MM.1S (cell line): Measurements from ENCODE around the gene ADGRD1.

Source experiments
- CTCF ChIP-seq: fragments of 300-600 bp; sonication (generic); IDR thresholded peaks from 2 replicates; pipeline ENCODE4 v1.5.1; 2016; ENCODE audit warnings: antibody characterized with exemption, low read length, mixed read lengths
- EZH2 ChIP-seq: fragments of 300-600 bp; sonication (generic); optimal IDR thresholded peaks from 2 replicates; pipeline ENCODE3; 2017; ENCODE audit warnings: low read depth, mild to moderate bottlenecking, antibody characterized with exemption, low read length, mixed read lengths

GRCh38 chr12:131140069-131140435, 186.3 kb downstream of the ADGRD1 start:
- no peak for TF ChIP-seq CTCF
- TF ChIP-seq EZH2, result no peak
